GM21786 (cell line): ENCODE measurements around the gene PHIP.
"Not testable (repeated sequence)": the region's sequence is repeated elsewhere in the genome, so short reads cannot be mapped to it uniquely, and the experiment has no call there.

Source experiments
- ATAC-seq: cut with Tn5 transposase; IDR thresholded peaks from one replicate; pipeline ENCODE4 v1.9.1; 2021; ENCODE audit not compliant: unreplicated experiment

Gene PHIP

GRCh38 chr6:78936515-78936914, 141.5 kb downstream of the PHIP start:
- no peak for ATAC-seq

GRCh38 chr6:78935553-78935952, 142.5 kb downstream of the PHIP start:
- no peak for ATAC-seq

- ATAC-seq: no peak
Observed at GRCh38 chr6:78925317-78925716, 152.7 kb downstream of the PHIP start.

- not testable (repeated sequence) for ATAC-seq
Observed at GRCh38 chr6:78921168-78921567, 156.9 kb downstream of the PHIP start.

GRCh38 chr6:78917788-78918187, 160.3 kb downstream of the PHIP start:
- no peak for ATAC-seq

GRCh38 chr6:78916411-78916810, 161.6 kb downstream of the PHIP start:
- no peak for ATAC-seq

GRCh38 chr6:78911218-78911940, 166.7 kb downstream of the PHIP start:
- no peak for ATAC-seq

GRCh38 chr6:78910591-78911171, 167.4 kb downstream of the PHIP start:
- no peak for ATAC-seq

GRCh38 chr6:78910010-78910409, 168.0 kb downstream of the PHIP start:
- no peak for ATAC-seq

GRCh38 chr6:78909391-78909790, 168.7 kb downstream of the PHIP start:
- no peak for ATAC-seq

GRCh38 chr6:78908621-78909020, 169.4 kb downstream of the PHIP start:
- ATAC-seq: no peak

GRCh38 chr6:78896227-78896626, 181.8 kb downstream of the PHIP start:
- no peak for ATAC-seq

- not testable (repeated sequence) for ATAC-seq
Observed at GRCh38 chr6:78889901-78890300, 188.2 kb downstream of the PHIP start.
